ENCODE measurements around the gene GALNT16.
"Not testable (repeated sequence)": the region's sequence is repeated elsewhere in the genome, so short reads cannot be mapped to it uniquely, and the experiment has no call there.

Gene GALNT16

DNA sequence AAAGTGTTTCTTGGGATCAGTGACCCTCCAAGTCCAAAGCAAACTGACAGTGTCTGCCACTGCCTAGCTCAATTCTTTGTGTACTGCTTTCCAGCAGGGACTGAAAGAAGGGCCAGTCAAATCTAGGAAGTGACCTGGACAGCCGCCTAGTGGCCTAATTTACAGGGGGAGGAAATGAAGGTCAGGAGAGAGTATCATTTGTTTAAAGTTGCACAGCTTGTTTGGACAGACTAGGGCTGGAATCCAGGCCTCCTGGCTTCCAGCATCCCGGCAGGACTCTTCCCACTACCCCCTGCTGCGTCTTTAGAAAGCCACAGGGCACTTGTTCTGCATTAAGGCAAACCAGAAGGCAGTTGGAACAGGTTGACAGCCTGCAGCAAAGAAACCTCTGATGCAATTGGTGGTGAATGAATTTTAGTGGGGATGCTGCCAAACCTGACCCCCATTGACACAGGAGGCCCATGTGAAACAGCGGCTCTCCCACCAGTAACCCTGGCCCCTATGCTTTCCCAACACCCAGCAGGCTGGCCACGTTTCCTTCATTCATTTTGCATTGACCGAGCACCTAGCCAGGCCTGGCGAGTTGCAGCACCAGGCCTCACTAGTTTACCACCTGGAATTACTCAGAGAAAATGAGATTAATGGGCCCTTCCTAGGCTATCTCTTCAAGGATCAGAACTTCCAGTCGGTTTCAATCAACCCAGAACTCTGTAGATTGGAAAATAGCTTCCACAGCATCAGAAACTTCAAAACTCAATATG, 28.2 kb downstream of the GALNT16 start:
- DNase-seq = no peak

DNA sequence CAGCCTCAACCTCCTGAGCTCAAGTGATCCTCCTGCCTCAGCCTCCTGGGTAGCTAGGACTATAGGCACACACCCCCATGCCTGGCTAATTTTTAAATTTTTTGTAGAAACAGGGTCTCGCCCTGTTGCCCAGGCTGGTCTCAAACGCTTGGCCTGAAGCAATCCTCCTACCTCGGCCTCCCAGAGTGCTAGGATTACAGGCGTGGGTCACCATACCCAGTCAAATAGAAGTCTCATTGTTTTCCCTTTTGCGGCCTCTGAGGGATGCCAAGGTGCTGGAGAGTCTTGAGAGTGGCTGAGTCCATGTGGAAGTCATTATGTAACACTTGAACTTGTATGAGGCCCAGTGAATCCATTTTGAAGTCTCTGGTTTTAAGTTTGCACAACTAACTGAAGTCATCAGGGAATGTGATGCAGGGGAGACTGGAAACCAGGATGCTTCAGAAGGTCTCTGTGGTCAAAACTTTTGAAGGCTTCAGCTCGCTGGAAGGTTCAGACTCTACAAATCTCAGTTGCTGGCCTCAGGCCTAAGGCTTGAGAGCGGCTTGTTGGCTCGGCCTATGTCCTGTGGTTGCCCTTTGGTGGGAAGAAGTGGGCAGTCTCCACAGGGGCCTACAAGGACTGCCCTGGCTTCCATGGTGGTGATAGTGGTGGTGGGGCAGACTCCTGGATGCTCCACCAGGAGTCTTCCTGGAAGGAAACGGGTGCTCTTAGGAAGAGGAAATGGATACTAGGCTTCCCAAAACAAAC, 29.2 kb downstream of the GALNT16 start:
- no peak for DNase-seq

DNA sequence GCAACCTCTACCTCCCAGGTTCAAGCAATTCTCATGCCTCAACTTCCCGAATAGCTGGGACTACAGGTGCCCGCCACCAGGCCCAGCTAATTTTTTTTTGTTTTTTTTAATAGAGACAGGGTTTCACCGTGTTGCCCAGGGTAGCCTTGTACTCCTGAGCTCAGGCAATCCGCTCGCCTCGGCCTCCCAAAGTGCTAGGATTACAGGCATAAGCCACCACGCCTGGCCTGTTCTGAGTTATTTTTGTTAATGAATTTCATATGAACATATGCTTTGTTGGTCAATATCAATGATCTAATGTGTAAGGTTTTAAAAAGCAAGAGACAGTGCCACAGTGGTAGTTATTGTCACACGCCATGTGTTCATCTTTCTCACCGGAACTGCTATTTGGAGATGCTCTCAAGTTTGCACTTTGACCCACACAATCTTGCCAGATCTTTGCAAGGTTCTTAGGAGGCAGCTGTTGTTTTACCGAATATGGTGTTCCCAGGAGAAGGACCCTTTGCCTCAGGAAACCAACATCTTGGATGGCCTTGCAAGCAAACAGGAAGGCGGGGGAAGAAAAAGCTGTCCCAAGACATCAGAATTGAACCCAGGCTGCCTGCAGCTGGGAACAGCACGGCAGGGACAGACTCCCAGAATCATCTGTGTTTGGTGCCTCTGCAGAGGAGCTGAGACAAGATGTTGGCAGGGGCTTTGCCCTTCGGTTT, 30.0 kb downstream of the GALNT16 start:
- DNase-seq = no peak

DNA sequence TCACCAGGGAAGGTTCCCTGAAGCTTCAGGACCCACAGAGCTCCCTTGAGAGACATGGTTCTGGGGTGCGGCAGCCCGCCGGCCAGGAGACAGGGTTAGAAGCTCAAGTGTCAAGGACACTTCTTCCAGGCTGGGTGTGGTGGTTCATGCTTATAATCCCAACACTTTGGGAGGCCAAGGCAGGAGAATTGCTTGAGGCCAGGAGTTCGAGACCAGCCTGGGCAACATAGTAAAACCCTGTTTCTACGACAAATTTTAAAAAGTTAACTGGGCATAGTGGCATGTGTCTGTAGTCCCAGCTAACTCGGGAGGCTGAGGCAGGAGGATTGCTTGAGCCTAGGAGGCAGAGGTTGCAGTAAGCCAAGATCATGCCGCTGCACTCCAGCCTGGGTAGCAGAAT, 30.9 kb downstream of the GALNT16 start:
- not testable (repeated sequence) for DNase-seq

- DNase-seq = no peak
Observed at GRCh38 chr14:69291396-69291795, 31.4 kb downstream of the GALNT16 start.

GRCh38 chr14:69291891-69292561, 32.1 kb downstream of the GALNT16 start:
- DNase-seq = no peak

- no peak for DNase-seq
Observed at GRCh38 chr14:69298131-69299071, 38.4 kb downstream of the GALNT16 start.

DNA sequence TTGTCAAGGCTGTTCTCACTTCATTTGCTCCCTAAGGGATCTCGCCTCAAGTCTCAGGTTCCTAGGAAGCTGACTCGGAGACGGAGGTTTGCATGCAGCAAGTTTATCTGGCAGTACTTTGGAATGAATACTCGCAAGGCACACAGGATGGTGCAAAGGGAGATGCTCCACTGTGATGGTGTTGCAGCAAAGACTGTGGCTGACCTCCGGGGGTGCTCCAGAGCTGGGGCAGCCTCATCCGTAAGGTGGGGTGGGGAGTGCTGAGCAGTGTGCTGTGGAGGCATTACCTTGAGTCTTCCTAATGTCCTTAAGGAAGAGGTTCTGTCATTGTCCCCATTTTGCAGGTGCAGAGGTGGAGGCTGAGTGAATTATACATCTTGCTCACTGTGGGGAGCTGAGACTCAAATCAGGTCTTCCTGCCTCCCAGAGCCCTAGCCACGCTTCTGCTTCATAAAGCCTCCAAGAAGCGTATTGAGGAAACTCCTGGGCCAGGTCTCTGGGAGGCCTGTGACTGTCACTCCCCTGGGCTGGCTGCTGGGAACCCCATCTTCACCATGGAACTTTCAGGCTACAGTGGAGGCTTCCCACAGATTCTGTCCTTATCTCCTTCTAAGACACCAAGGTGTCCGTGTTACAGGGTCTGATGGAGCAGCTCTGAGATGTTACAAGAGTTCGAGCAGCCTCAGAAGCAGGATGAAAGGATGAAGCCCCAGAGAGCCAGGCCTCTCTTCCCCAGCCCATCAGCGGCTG, 39.5 kb downstream of the GALNT16 start:
- DNase-seq = no peak

- no peak for DNase-seq
Observed at GRCh38 chr14:69300601-69301221, 40.8 kb downstream of the GALNT16 start.

DNA sequence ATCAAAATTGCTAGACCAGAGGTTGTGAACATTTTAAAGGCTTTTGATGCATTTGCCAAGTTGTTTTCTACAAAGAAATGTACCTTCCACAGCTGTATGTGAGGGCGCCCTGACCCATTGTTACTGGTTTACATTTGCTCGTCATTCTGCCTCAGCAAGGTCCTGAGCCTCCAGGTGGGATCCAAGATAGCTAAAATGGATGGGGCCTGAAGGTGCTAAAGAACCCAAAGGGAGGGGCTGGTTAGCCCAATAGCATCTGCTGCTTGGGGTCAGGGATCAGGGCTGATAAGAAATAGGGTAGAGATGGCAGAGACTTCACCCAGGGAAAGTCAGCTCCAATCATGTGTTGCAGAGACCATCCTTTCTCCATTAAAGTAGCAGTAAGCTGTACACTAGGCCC, 43.1 kb downstream of the GALNT16 start:
- DNase-seq = no peak

- no peak for DNase-seq
Observed at GRCh38 chr14:69312608-69313007, 52.6 kb downstream of the GALNT16 start.

DNA sequence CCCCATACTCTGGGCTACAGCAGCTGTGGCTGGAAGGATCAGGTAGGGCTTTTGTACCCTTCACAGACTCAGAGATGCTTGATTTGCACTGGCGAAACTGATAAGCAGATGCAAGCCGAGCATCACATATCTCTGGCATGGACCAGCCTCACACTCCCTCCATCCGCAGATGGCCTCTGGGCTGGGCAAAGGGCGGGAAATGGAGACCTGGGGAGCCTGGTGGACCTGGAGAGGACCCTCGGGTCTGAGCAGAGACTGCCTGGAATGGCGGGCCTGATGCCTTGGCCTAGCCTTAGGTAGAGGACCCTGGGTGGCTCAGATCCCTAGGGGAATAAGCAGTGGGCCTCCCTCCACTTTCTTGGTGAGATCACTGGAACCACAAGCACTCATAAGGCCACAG, 53.2 kb downstream of the GALNT16 start:
- DNase-seq = no peak

DNA sequence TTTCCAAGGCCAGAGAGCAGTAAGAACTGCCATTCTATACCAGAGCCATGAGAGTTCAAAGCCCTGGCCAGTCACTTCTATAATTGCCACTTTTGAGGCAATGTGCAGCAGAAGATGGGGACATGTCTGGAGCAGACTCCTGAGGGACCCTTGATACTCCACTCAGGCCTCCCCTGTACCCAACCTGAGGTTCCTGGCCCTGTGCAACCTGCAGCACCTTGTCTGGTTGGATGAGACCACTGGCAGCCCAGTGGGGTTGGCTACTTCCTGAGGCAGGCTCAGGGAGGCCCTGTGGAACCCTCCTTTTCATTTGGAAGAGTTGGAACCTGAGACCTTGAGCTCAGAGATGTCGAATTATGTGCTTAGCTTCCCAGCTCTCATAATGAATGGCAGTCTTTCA, 54.4 kb downstream of the GALNT16 start:
- no peak for DNase-seq

GRCh38 chr14:69315301-69315700, 55.3 kb downstream of the GALNT16 start:
- no peak for DNase-seq

- no peak for DNase-seq
Observed at GRCh38 chr14:69316449-69317101, 56.6 kb downstream of the GALNT16 start.

DNA sequence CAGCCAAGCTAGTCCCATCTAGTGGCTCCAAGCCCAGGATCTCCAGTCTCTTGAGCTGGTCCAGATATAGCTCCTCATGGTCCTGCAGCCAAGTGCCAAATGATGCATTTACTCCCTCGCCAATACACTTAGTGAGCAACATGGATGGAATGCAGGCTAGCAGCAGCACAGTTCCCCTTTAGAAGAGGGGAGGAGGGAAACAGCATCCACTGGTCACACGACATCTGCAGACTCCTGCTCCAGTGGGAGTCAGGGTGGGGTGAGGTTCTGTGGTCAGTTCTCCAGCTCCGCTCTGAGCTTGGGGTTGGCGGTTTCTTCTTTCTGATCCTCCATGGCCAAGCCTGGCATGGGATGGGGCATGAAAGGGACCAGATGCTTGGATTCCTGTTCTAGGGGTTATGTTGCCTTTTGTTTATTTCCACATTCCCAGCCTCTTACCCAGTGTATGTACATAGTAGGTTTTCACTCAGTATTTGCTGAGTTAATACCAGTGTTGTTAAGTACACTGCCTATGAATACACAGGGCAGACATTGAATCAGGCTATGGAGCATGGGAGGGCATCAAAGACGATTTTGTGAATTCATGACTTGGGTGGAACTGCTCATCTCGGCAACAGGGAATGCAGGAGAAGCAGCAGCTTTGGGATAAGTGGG, 57.3 kb downstream of the GALNT16 start:
- DNase-seq = no peak

DNA sequence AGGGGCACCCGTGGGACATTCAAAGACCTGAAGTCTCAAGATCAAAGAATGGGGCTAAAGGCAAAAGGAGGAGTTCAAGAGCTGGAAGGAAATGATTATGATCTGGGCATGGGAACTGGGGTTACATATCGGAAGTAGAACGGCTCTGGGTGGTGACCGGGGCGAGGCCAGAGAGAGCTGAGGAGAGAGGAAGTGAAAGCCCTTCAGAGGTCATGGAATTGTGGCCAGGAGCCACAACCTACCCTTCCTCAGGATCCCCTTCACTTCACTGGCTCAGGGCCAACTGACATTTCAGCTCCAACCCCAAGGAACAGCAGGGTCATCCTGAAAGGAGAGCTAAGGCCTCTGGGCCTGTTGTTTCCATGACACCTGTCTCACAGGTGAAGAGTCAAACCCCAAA, 57.8 kb downstream of the GALNT16 start:
- DNase-seq = no peak

- DNase-seq = no peak
Observed at GRCh38 chr14:69318241-69318640, 58.3 kb downstream of the GALNT16 start.

- no peak for DNase-seq
Observed at GRCh38 chr14:69318901-69319475, 59.0 kb downstream of the GALNT16 start.
